HepG2 (cell line): Measurements from ENCODE around the gene C2CD3. TPM values are rescaled to one million over a fixed set of nuclear protein-coding genes. Genes with fewer than 3 reads are reported as not detected.

Experiments
- ELF3 ChIP-seq: IDR thresholded peaks from 2 replicates; pipeline ENCODE4 v1.6.1; 2016; ENCODE audit warnings: missing genetic modification reagents, missing compliant biosample characterization
- FOXJ3 ChIP-seq: sonication (generic); formaldehyde crosslinking; IDR thresholded peaks from 2 replicates; pipeline ENCODE4 v1.4.0; 2020; ENCODE audit warnings: missing genetic modification reagents, mild to moderate bottlenecking, borderline replicate concordance
- FOXO1 ChIP-seq: sonication (generic); formaldehyde crosslinking; IDR thresholded peaks from 2 replicates; pipeline ENCODE4 v1.4.0; 2020; ENCODE audit warnings: missing genetic modification reagents
- JARID2 ChIP-seq: sonication (generic); formaldehyde crosslinking; IDR thresholded peaks from 2 replicates; pipeline ENCODE4 v1.8.1; 2023; ENCODE audit warnings: missing genetic modification reagents, inconsistent platforms; ENCODE audit not compliant: insufficient replicate concordance
- KMT2A ChIP-seq: sonication (generic); formaldehyde crosslinking; IDR thresholded peaks from 2 replicates; pipeline ENCODE4 v1.4.0; 2020; ENCODE audit warnings: missing genetic modification reagents
- SNRNP70 ChIP-seq: fragments of 200-400 bp; formaldehyde crosslinking; IDR thresholded peaks from 2 replicates; pipeline ENCODE4 v1.6.1; 2017; ENCODE audit warnings: mild to moderate bottlenecking, low read depth, low read length, moderate library complexity
- TSC22D2 ChIP-seq: sonication (generic); formaldehyde crosslinking; IDR thresholded peaks from 2 replicates; pipeline ENCODE4 v1.5.1; 2020; ENCODE audit warnings: missing genetic modification reagents, mild to moderate bottlenecking, borderline replicate concordance
- ZFAT ChIP-seq: sonication (generic); formaldehyde crosslinking; conservative IDR thresholded peaks from 2 replicates; pipeline ENCODE4 v1.8.1; 2023; ENCODE audit warnings: missing genetic modification reagents, inconsistent platforms
- ZFP41 ChIP-seq: sonication (generic); formaldehyde crosslinking; IDR thresholded peaks from 2 replicates; pipeline ENCODE4 v1.4.0; 2020; ENCODE audit warnings: mild to moderate bottlenecking, missing genetic modification reagents, borderline replicate concordance
- ZGPAT ChIP-seq: IDR thresholded peaks from 2 replicates; pipeline ENCODE4 v1.6.1; 2016; ENCODE audit warnings: mild to moderate bottlenecking
- ZNF343 ChIP-seq: sonication (generic); formaldehyde crosslinking; IDR thresholded peaks from 2 replicates; pipeline ENCODE4 v1.4.0; 2020; ENCODE audit warnings: mild to moderate bottlenecking, missing genetic modification reagents
- polyA plus RNA-seq, 8 experiments: library from polyadenylated mRNA; depleted of rRNA in 3 of 8; stranded (reverse) in 7 of 8; unstranded in 1 of 8; fragments of >200 nt; fragmentation: Illumina TruSeq in 4 of 8; extraction: Trizol in 4 of 8; gene quantifications; 2 replicates each; pipeline versions ENCODE4 v1.2.1 to v1.2.3, GENCODE V29; 2011 to 2016; ENCODE audit warnings: low read depth in 4 of 8, missing spikeins in 1 of 8, mixed read lengths in 1 of 8; ENCODE audit not compliant: insufficient read depth in 1 of 8
- total RNA-seq, 5 experiments: library from RNA; depleted of rRNA; stranded (reverse); fragments of >200 nt; fragmentation: Illumina TruSeq; extraction: Trizol; gene quantifications; 2 replicates each; pipeline ENCODE4 v1.2.3, GENCODE V29; 2016; ENCODE audit warnings: low read depth in 1 of 5
- TF ChIP-seq, protein P1 (sequence below): sonication (generic); formaldehyde crosslinking; IDR thresholded peaks from 2 replicates; pipeline ENCODE4 v1.4.0; 2020; ENCODE audit warnings: mild to moderate bottlenecking, missing genetic modification reagents, borderline replicate concordance
- TF ChIP-seq, protein P2 (sequence below): sonication (generic); formaldehyde crosslinking; IDR thresholded peaks from 2 replicates; pipeline ENCODE4 v1.4.0; 2020; ENCODE audit warnings: missing genetic modification reagents
- TF ChIP-seq, protein P3 (sequence below): sonication (generic); formaldehyde crosslinking; IDR thresholded peaks from 2 replicates; pipeline ENCODE4 v1.4.0; 2020; ENCODE audit warnings: mild to moderate bottlenecking, missing genetic modification reagents
- TF ChIP-seq, protein P4 (sequence below): sonication (generic); formaldehyde crosslinking; IDR thresholded peaks from 2 replicates; pipeline ENCODE4 v1.5.1; 2020; ENCODE audit warnings: mild to moderate bottlenecking, missing genetic modification reagents, borderline replicate concordance
- TF ChIP-seq, protein P5 (sequence below): sonication (generic); formaldehyde crosslinking; IDR thresholded peaks from 2 replicates; pipeline ENCODE4 v1.5.0; 2020; ENCODE audit warnings: mild to moderate bottlenecking, low read depth, missing genetic modification reagents, borderline replicate concordance

Gene C2CD3
- total and polyA plus RNA-seq, 2 of the 13 experiments (the other 11 are each of a cell fraction or from before 2014, with no cell fraction given) = 5.5 to 6.4 TPM

GRCh38 chr11:74018331-74019005, 152.3 kb downstream of the C2CD3 start (continued):
- TF ChIP-seq SNRNP70 (no peak), FOXO1 (CRISPR knock-in tag) (peak; percentile 84), FOXJ3 (peak; percentile 85), ZFP41 (CRISPR knock-in tag) (0 out of 2 replicates have a peak, but pooled peaks have one; percentile 28), ZGPAT (peak; percentile 75), ELF3 (peak; percentile 71), ZNF343 (CRISPR knock-in tag) (no peak), TSC22D2 (CRISPR knock-in tag) (no peak), ZFAT (no peak), JARID2 (no peak), KMT2A (no peak)
- TF ChIP-seq, protein P1, sequence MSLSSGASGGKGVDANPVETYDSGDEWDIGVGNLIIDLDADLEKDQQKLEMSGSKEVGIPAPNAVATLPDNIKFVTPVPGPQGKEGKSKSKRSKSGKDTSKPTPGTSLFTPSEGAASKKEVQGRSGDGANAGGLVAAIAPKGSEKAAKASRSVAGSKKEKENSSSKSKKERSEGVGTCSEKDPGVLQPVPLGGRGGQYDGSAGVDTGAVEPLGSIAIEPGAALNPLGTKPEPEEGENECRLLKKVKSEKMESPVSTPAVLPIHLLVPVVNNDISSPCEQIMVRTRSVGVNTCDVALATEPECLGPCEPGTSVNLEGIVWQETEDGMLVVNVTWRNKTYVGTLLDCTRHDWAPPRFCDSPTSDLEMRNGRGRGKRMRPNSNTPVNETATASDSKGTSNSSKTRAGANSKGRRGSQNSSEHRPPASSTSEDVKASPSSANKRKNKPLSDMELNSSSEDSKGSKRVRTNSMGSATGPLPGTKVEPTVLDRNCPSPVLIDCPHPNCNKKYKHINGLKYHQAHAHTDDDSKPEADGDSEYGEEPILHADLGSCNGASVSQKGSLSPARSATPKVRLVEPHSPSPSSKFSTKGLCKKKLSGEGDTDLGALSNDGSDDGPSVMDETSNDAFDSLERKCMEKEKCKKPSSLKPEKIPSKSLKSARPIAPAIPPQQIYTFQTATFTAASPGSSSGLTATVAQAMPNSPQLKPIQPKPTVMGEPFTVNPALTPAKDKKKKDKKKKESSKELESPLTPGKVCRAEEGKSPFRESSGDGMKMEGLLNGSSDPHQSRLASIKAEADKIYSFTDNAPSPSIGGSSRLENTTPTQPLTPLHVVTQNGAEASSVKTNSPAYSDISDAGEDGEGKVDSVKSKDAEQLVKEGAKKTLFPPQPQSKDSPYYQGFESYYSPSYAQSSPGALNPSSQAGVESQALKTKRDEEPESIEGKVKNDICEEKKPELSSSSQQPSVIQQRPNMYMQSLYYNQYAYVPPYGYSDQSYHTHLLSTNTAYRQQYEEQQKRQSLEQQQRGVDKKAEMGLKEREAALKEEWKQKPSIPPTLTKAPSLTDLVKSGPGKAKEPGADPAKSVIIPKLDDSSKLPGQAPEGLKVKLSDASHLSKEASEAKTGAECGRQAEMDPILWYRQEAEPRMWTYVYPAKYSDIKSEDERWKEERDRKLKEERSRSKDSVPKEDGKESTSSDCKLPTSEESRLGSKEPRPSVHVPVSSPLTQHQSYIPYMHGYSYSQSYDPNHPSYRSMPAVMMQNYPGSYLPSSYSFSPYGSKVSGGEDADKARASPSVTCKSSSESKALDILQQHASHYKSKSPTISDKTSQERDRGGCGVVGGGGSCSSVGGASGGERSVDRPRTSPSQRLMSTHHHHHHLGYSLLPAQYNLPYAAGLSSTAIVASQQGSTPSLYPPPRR (CRISPR knock-in tag) = no peak
- TF ChIP-seq, protein P2, sequence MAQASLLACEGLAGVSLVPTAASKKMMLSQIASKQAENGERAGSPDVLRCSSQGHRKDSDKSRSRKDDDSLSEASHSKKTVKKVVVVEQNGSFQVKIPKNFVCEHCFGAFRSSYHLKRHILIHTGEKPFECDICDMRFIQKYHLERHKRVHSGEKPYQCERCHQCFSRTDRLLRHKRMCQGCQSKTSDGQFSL (CRISPR knock-in tag) = no peak
- TF ChIP-seq, protein P3, sequence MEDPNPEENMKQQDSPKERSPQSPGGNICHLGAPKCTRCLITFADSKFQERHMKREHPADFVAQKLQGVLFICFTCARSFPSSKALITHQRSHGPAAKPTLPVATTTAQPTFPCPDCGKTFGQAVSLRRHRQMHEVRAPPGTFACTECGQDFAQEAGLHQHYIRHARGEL (CRISPR knock-in tag) = no peak
- TF ChIP-seq, protein P4, sequence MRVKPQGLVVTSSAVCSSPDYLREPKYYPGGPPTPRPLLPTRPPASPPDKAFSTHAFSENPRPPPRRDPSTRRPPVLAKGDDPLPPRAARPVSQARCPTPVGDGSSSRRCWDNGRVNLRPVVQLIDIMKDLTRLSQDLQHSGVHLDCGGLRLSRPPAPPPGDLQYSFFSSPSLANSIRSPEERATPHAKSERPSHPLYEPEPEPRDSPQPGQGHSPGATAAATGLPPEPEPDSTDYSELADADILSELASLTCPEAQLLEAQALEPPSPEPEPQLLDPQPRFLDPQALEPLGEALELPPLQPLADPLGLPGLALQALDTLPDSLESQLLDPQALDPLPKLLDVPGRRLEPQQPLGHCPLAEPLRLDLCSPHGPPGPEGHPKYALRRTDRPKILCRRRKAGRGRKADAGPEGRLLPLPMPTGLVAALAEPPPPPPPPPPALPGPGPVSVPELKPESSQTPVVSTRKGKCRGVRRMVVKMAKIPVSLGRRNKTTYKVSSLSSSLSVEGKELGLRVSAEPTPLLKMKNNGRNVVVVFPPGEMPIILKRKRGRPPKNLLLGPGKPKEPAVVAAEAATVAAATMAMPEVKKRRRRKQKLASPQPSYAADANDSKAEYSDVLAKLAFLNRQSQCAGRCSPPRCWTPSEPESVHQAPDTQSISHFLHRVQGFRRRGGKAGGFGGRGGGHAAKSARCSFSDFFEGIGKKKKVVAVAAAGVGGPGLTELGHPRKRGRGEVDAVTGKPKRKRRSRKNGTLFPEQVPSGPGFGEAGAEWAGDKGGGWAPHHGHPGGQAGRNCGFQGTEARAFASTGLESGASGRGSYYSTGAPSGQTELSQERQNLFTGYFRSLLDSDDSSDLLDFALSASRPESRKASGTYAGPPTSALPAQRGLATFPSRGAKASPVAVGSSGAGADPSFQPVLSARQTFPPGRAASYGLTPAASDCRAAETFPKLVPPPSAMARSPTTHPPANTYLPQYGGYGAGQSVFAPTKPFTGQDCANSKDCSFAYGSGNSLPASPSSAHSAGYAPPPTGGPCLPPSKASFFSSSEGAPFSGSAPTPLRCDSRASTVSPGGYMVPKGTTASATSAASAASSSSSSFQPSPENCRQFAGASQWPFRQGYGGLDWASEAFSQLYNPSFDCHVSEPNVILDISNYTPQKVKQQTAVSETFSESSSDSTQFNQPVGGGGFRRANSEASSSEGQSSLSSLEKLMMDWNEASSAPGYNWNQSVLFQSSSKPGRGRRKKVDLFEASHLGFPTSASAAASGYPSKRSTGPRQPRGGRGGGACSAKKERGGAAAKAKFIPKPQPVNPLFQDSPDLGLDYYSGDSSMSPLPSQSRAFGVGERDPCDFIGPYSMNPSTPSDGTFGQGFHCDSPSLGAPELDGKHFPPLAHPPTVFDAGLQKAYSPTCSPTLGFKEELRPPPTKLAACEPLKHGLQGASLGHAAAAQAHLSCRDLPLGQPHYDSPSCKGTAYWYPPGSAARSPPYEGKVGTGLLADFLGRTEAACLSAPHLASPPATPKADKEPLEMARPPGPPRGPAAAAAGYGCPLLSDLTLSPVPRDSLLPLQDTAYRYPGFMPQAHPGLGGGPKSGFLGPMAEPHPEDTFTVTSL (CRISPR knock-in tag) = peak; percentile 87; the same call in 1 of the 2 replicates
- TF ChIP-seq, protein P5, sequence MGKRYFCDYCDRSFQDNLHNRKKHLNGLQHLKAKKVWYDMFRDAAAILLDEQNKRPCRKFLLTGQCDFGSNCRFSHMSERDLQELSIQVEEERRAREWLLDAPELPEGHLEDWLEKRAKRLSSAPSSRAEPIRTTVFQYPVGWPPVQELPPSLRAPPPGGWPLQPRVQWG = no peak
